Measurements from ENCODE around the gene KCTD10.

Gene KCTD10

DNA sequence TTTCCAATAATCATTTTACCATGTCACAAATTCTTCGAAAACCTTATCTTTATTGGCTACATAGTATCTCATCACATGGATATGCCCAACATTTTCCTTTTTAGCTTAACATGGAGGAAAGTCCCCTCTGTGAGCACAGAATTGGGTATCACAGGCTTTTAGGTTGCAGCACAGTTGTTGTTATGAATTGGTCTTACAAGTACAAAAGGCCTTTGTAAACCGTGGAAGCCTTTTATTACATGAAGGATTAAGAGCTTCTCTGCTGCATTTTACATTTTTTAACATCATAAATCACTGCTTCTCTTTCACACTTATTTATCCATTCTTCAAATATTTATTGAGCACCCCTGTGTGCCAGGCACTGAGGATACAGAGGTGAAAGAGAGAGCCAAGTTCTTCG, 26.5 kb upstream of the KCTD10 start:
- Histone ChIP-seq H3K4me3 (replicated peaks; ENCODE audit: insufficient read depth, low read length) (no peak overlapping the region), H3K27ac (replicated peaks) (no peak overlapping the region), H3K27me3 (ENCODE audit: insufficient read depth, poor library complexity, severe bottlenecking) (no peaks in the 10 kb centered on the region)
- TF ChIP-seq, protein P1, sequence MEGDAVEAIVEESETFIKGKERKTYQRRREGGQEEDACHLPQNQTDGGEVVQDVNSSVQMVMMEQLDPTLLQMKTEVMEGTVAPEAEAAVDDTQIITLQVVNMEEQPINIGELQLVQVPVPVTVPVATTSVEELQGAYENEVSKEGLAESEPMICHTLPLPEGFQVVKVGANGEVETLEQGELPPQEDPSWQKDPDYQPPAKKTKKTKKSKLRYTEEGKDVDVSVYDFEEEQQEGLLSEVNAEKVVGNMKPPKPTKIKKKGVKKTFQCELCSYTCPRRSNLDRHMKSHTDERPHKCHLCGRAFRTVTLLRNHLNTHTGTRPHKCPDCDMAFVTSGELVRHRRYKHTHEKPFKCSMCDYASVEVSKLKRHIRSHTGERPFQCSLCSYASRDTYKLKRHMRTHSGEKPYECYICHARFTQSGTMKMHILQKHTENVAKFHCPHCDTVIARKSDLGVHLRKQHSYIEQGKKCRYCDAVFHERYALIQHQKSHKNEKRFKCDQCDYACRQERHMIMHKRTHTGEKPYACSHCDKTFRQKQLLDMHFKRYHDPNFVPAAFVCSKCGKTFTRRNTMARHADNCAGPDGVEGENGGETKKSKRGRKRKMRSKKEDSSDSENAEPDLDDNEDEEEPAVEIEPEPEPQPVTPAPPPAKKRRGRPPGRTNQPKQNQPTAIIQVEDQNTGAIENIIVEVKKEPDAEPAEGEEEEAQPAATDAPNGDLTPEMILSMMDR (IDR thresholded peaks at IDR 0.05; ENCODE audit: insufficient read depth, low read length) = no peak
- TF ChIP-seq SPI1 (IDR thresholded peaks at IDR 0.05; ENCODE audit: borderline replicate concordance, low read depth) (no peak), POLR2AphosphoS5 (IDR thresholded peaks at IDR 0.05; ENCODE audit: low read depth) (no peak), GABPA (IDR thresholded peaks at IDR 0.05; ENCODE audit: low read depth) (no peak)
- TF ChIP-seq, protein P2, sequence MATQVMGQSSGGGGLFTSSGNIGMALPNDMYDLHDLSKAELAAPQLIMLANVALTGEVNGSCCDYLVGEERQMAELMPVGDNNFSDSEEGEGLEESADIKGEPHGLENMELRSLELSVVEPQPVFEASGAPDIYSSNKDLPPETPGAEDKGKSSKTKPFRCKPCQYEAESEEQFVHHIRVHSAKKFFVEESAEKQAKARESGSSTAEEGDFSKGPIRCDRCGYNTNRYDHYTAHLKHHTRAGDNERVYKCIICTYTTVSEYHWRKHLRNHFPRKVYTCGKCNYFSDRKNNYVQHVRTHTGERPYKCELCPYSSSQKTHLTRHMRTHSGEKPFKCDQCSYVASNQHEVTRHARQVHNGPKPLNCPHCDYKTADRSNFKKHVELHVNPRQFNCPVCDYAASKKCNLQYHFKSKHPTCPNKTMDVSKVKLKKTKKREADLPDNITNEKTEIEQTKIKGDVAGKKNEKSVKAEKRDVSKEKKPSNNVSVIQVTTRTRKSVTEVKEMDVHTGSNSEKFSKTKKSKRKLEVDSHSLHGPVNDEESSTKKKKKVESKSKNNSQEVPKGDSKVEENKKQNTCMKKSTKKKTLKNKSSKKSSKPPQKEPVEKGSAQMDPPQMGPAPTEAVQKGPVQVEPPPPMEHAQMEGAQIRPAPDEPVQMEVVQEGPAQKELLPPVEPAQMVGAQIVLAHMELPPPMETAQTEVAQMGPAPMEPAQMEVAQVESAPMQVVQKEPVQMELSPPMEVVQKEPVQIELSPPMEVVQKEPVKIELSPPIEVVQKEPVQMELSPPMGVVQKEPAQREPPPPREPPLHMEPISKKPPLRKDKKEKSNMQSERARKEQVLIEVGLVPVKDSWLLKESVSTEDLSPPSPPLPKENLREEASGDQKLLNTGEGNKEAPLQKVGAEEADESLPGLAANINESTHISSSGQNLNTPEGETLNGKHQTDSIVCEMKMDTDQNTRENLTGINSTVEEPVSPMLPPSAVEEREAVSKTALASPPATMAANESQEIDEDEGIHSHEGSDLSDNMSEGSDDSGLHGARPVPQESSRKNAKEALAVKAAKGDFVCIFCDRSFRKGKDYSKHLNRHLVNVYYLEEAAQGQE (IDR thresholded peaks at IDR 0.05; ENCODE audit: insufficient replicate concordance, low read depth) = no peak
- DNase-seq (ENCODE audit: low read depth in 1 of 2, low spot score in 1 of 2) = no peak

GRCh38 chr12:109502332-109502731, 25.2 kb upstream of the KCTD10 start:
- no peak for DNase-seq (ENCODE audit: low read depth in 1 of 2, low spot score in 1 of 2)
- TF ChIP-seq, protein P1 (IDR thresholded peaks at IDR 0.05; ENCODE audit: insufficient read depth, low read length) = no peak
- TF ChIP-seq GABPA (IDR thresholded peaks at IDR 0.05; ENCODE audit: low read depth) (no peak), POLR2AphosphoS5 (IDR thresholded peaks at IDR 0.05; ENCODE audit: low read depth) (no peak), SPI1 (IDR thresholded peaks at IDR 0.05; ENCODE audit: borderline replicate concordance, low read depth) (no peak)
- TF ChIP-seq, protein P2 (IDR thresholded peaks at IDR 0.05; ENCODE audit: insufficient replicate concordance, low read depth) = no peak
- no peaks in the 10 kb centered on the region for H3K27me3 ChIP-seq (ENCODE audit: insufficient read depth, poor library complexity, severe bottlenecking)
- no peak overlapping the region for H3K27ac ChIP-seq (replicated peaks)
- H3K4me3 ChIP-seq (replicated peaks; ENCODE audit: insufficient read depth, low read length) = no peak overlapping the region

GRCh38 chr12:109501299-109501698, 24.2 kb upstream of the KCTD10 start:
- Histone ChIP-seq H3K27me3 (ENCODE audit: insufficient read depth, poor library complexity, severe bottlenecking) (no peaks in the 10 kb centered on the region), H3K27ac (replicated peaks) (no peak overlapping the region), H3K4me3 (replicated peaks; ENCODE audit: insufficient read depth, low read length) (no peak overlapping the region)
- no peak for DNase-seq (ENCODE audit: low read depth in 1 of 2, low spot score in 1 of 2)
- TF ChIP-seq SPI1 (IDR thresholded peaks at IDR 0.05; ENCODE audit: borderline replicate concordance, low read depth) = no peak
- no peak for TF ChIP-seq POLR2AphosphoS5 (IDR thresholded peaks at IDR 0.05; ENCODE audit: low read depth)
- TF ChIP-seq GABPA (IDR thresholded peaks at IDR 0.05; ENCODE audit: low read depth) = no peak
- TF ChIP-seq, protein P2 (IDR thresholded peaks at IDR 0.05; ENCODE audit: insufficient replicate concordance, low read depth) = no peak
- TF ChIP-seq, protein P1 (IDR thresholded peaks at IDR 0.05; ENCODE audit: insufficient read depth, low read length) = no peak

Measured in HL-60 (cell line).